HG02970 (cell line): ENCODE measurements around the gene STX12.
A peak's percentile ranks its signal among the peaks of the same experiment; 100 is the strongest.
"Not testable (repeated sequence)": the region's sequence is repeated elsewhere in the genome, so short reads cannot be mapped to it uniquely, and the experiment has no call there.

ENCODE experiments used
- ATAC-seq: cut with Tn5 transposase; IDR thresholded peaks from one replicate; pipeline ENCODE4 v1.9.1; 2021; ENCODE audit warnings: mild to moderate bottlenecking, moderate library complexity, moderate number of reproducible peaks; ENCODE audit not compliant: unreplicated experiment, low FRiP score

STX12 gene

DNA sequence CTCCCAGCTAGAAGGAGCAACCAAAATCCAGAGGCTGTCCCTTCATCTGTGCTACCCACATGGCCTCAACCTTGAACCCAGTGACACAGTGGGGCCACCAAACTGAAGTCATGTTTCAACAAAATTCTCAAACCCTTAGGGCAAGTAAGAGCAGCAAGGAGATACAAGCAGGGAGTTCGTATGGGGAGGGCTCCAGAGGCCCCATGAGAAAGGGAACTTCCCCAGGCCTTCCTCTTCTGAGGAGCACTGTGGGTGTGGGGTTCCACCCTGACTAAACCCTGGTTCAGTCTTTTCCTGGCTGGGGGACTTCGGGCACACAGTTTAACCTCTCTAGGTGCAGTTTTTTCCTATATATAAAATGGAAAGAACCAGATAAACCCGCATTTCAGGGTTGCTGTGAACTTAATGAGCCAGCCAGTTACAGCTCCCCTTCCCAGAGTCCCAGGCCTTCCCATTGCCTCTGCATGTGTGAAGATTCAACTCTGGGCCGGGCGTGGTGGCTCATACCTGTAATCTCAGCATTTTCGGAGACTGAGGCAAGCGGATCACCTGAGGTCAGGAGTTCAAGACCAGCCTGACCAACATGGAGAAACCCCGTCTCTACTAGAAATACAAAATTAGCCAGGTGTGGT lies 91.4 kb downstream of the STX12 start:
- no peak for ATAC-seq

DNA sequence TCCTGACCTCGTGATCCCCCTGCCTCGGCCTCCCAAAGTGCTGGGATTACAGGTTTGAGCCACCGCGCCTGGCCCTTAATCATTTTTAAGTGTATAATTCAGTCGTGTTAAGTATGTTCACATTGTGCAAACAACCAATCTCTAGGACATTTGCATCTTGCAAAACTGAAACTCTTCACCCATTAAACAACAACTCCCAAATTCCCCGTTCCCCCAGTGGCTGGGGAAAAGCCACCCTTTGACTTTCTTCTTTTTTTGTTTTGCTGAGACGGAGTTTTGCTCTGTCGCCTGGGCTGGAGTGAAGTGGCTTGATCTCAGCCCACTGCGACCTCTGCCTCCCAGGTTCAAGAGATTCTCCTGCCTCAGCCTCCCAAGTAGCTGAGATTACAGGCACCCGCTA lies 92.8 kb downstream of the STX12 start:
- ATAC-seq = no peak

DNA sequence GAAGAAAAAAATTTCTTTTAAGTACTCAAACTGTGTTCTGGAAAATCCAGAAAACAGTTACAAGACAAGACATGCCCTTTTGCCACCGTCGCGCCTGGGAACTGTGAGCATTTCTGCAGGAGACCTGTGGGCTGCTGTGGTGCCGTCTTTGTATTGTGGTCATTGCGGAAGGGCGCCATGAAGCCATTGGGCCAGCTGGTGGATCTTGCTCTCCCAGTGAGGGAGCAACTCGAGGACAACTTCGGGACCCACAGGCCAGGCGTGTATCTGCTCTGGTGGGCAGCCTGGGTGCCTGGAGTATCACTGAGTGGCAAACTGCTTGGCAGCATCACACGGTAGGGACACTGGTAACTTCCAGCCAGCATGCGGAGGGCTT lies 95.5 kb downstream of the STX12 start:
- ATAC-seq = no peak

DNA sequence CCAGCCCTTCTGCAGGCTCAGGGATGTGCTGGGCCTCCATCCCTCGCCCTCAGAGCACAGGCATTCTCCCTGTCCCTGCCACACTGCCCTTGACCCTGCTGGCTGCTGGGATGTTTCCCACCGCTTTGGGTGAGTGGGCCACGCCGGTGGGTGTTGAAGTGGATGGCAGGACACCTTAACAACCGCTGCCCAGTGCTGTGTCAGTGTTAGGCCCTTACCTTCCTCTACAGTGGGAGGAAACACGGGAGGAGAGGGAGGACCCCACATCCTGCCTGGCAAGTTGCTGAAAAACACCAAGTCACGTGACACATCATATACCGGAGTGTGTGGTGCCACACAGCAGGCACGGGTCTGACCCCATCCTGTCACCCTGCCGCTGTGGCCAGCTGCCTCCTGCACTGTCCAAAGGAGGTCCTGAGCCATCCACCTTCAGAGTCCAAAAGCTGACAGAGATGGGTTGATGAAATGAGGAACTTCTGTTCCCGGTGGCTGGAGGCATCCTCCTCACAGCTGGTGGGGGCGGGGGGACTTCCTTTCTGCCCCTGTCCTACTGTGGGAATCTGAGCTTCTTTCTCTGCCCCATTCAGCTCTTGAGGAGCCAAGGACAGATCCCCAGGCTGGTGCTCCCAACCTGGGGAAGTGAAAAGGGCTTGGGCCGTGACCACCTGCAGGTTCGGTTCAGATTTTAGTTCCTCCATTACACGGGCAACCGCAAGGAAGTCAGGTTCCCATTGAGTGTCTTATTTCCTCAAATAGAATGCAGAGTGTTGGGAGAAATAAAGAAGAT lies 96.1 kb downstream of the STX12 start:
- ATAC-seq = no peak

DNA sequence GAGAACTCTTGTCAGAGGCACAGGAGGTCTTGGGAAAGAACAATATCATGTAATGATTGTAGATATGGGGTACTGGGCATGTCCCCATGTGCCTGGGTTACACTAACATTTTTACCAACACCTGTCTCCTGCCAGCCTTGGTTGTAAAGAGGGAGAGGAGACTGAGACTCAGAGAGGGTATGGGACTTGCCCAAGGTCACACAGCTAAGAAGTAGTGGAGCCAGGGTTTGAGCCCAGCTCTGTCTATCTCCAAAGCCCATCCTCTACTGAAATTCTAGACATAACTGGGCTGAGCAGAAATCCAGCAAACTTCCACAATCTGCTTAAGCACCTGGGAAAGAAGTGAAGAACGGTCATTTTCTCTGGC lies 96.7 kb downstream of the STX12 start:
- ATAC-seq = no peak

DNA sequence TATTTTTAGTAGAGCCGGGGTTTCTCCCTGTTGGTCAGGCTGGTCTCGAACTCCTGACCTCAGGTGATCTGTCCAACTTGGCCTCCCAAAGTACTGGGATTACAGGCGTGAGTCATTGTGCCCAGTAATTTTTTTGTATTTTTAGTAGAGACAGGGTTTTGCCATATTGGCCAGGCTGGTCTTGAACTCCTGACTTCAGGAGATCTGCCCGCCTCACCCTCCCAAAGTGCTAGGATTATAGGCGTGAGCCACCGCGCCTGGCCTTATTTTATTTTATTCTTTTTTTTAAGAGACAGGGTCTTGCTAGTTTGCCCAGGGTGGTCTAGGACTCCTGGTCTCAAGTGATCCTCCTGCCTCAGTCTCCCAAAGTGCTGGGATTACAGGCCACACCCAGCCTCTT lies 98.1 kb downstream of the STX12 start:
- not testable (repeated sequence) for ATAC-seq

DNA sequence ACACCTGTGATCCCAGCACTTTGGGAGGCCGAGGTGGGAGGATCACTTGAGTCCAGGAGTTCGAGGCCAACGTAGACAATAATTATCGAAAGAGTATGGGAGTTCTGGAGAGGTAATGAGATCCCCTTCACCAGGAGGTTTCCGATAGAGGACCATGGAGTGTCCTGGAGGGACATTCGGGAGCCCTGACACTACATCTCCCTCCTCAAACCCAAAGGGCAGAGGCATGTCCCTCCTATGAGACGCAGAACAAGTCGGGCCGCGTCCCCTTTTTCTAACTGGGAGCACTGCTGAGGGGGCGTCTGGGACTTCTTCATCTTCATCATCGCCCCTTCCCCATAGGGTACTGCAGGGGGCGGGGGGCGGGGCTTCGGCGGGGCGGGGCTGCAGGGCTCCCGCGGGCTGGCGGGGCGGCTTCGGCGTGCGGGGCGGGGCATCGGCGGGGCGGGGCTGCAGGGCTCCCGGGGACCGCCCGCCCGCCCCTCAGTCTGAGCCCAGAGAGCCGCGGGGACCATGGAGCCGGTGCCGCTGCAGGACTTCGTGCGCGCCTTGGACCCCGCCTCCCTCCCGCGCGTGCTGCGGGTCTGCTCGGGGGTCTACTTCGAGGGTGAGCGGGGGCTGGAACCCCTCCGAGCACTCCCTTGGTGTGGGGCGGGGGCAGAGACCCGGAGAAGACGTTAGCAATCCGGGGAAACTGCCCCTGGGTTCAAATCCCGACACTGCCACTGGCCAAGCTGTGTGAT lies 99.2 kb downstream of the STX12 start, which contains the start of gene THEMIS2:
Gene THEMIS2, plus strand, starts transcription at position 486 of the 743 bp plus-strand sequence. Its CDS starts 28 bp downstream, at position 514.
- peak; percentile 42 for ATAC-seq

DNA sequence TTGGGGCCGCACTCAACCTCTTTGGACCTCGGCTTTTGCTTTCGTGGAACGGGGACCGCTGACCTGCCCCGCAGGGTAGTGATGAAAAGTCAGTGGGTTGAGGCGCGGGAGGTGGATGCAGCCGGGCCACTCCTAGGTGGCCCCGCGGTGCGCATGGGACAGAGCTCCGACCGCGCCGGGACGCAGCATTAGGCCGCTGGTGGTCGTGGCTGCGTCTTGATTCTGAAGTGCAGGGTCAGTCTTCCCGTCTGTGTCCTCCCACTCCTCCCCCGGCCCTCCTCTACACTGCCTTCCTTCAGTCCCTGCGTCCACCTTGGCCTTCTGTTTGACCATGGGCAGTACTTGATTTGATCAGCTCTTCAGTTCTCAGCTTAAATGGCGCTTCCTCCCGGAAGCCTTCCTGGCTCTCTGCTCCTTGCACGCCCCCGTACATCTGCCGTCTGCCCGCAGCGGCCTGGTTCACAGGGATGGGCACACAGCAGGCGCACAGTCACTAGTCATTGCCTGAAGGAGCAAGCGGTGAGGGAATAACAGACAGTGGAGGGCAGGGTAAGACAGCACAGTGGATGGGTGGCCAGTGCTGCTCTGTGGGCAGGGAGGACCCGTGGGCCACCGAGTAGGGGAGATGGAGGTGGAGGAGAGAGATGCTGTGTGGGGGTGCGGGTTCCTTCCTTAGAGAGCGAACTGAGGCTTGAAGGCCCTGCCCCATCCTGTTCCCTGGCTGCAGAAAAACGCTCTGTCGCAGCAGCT lies 100.0 kb downstream of the STX12 start:
- no peak for ATAC-seq

DNA sequence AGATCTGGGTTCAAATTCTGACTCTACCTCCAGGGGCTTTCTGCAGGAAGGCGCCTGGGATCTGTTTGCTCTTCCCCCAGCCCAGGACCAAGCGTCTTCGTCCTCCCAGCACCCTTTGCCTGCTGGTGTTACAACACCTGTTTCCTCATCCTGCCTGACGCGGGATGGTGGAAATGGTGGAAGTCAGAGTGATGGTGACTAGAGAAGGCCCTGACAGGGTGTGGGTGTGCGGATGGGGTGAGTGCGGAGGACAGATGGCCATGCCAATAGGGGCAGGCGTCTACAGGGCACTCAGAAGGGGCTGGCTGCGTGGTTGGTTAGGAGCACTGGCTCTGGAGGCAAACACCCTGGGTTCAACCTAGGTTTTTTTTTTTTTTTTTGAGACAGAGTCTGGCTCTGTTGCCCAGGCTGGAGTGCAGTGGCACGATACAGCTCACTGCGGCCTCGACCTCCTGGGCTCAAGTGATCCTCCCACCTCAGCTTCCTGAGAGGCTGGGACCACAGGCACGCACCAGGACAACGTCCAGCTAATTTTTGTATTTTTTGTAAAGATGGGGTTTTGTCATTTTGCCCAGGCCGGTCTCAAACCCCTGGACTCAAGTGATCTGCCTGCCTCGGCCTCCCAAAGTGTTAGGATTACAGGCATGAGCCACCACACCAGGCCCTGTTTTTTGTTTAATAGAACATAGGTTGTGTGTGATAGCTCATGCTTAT lies 100.8 kb downstream of the STX12 start:
- no peak for ATAC-seq
